GM23338 (cell line): ENCODE data around the gene TEX9. TPM values are rescaled to one million over a fixed set of nuclear protein-coding genes. Genes with fewer than 3 reads are reported as not detected.

Experiments
- ATAC-seq: fragments of 200-7000 bp; cut with Tn5 transposase; 3 replicates; pipeline ENCODE4 v1.9.1; 2020
- DNase-seq: peaks from one replicate; pipeline ENCODE4 v3.0.0-alpha.2; 2015; ENCODE audit warnings: low spot score
- H2AFZ ChIP-seq: fragments of 200-600 bp; sonication (generic); 2 replicates; pipeline ENCODE4 v1.8.0; 2016; ENCODE audit warnings: antibody characterized with exemption, mild to moderate bottlenecking, moderate library complexity
- H3F3A ChIP-seq: fragments of 200-600 bp; sonication (generic); replicated peaks from 2 replicates; pipeline ENCODE4 v1.8.0; 2017; ENCODE audit warnings: antibody characterized with exemption, mixed run types, low read depth
- H3K27ac ChIP-seq: fragments of 200-600 bp; sonication (generic); 2 replicates; pipeline ENCODE4 v1.6.1; 2016; ENCODE audit warnings: low read depth
- H3K27me3 ChIP-seq: fragments of 200-600 bp; sonication (generic); 2 replicates; pipeline ENCODE4 v1.8.0; 2016; ENCODE audit warnings: mild to moderate bottlenecking, mixed run types, moderate library complexity; ENCODE audit not compliant: insufficient read depth
- H3K36me3 ChIP-seq: fragments of 200-600 bp; sonication (generic); 2 replicates; pipeline ENCODE4 v1.8.0; 2016; ENCODE audit warnings: mild to moderate bottlenecking; ENCODE audit not compliant: insufficient read depth
- H3K4me1 ChIP-seq: fragments of 200-600 bp; sonication (generic); 2 replicates; pipeline ENCODE4 v1.8.0; 2016; ENCODE audit warnings: mild to moderate bottlenecking, moderate library complexity; ENCODE audit not compliant: insufficient read depth
- H3K4me2 ChIP-seq: fragments of 200-600 bp; sonication (generic); 2 replicates; pipeline ENCODE4 v1.7.1; 2017; ENCODE audit warnings: mixed run types
- H3K4me3 ChIP-seq: fragments of 200-600 bp; sonication (generic); 2 replicates; pipeline ENCODE4 v1.6.1; 2016; ENCODE audit warnings: mixed run types
- H3K79me2 ChIP-seq: fragments of 200-600 bp; sonication (generic); replicated peaks from 2 replicates; pipeline ENCODE4 v1.8.0; 2017; ENCODE audit warnings: mild to moderate bottlenecking; ENCODE audit not compliant: insufficient read depth
- H3K9me2 ChIP-seq: fragments of 200-600 bp; sonication (generic); 2 replicates; pipeline ENCODE4 v1.8.0; 2017; ENCODE audit not compliant: insufficient read depth
- H4K20me1 ChIP-seq: fragments of 200-600 bp; sonication (generic); replicated peaks from 2 replicates; pipeline ENCODE4 v1.8.0; 2017; ENCODE audit warnings: mild to moderate bottlenecking; ENCODE audit not compliant: insufficient read depth
- H3K27ac Mint-ChIP-seq: 2 replicates; pipeline ENCODE4 v1.8.0; 2020; ENCODE audit warnings: inconsistent platforms, mild to moderate bottlenecking, moderate library complexity, mixed read lengths
- H3K27me3 Mint-ChIP-seq: 3 replicates; pipeline ENCODE4 v1.8.0; 2022; ENCODE audit warnings: low read depth, mild to moderate bottlenecking, moderate library complexity, mixed read lengths, inconsistent platforms; ENCODE audit not compliant: insufficient read depth, poor library complexity
- H3K36me3 Mint-ChIP-seq: 3 replicates; pipeline ENCODE4 v1.8.0; 2021; ENCODE audit warnings: low read depth, mild to moderate bottlenecking, inconsistent platforms, moderate library complexity, mixed read lengths
- H3K4me1 Mint-ChIP-seq: 3 replicates; pipeline ENCODE4 v1.8.0; 2020; ENCODE audit warnings: mild to moderate bottlenecking, inconsistent platforms, mixed read lengths
- H3K4me3 Mint-ChIP-seq: 3 replicates; pipeline ENCODE4 v1.8.0; 2021; ENCODE audit warnings: moderate library complexity, mild to moderate bottlenecking, inconsistent platforms, mixed read lengths
- H3K9me3 Mint-ChIP-seq: 3 replicates; pipeline ENCODE4 v1.8.0; 2020; ENCODE audit warnings: moderate library complexity, mild to moderate bottlenecking, inconsistent platforms, mixed read lengths
- CREB1 ChIP-seq: fragments of 250-450 bp; sonication (Bioruptor Pico); IDR thresholded peaks from 2 replicates; pipeline ENCODE4 v1.5.0; 2020; ENCODE audit warnings: low read depth, mild to moderate bottlenecking, moderate library complexity
- ETS1 ChIP-seq: IDR thresholded peaks from 2 replicates; pipeline ENCODE4 v1.6.1; 2016; ENCODE audit warnings: antibody characterized with exemption
- EZH2 ChIP-seq: fragments of 200-600 bp; sonication (generic); IDR thresholded peaks from one replicate; pipeline ENCODE4 v1.8.0; 2017; ENCODE audit warnings: antibody characterized with exemption, mild to moderate bottlenecking, low read depth; ENCODE audit not compliant: unreplicated experiment
- EZH2phosphoT487 ChIP-seq: fragments of 200-600 bp; sonication (generic); IDR thresholded peaks from one replicate; pipeline ENCODE4 v1.8.1; 2018; ENCODE audit warnings: antibody characterized with exemption; ENCODE audit not compliant: unreplicated experiment
- JUNB ChIP-seq: IDR thresholded peaks from one replicate; pipeline ENCODE4 v1.6.1; 2016; ENCODE audit warnings: antibody characterized with exemption; ENCODE audit not compliant: unreplicated experiment
- NANOG ChIP-seq: IDR thresholded peaks from 2 replicates; pipeline ENCODE4 v1.6.1; 2016; ENCODE audit warnings: antibody characterized with exemption, borderline replicate concordance
- POLR2AphosphoS5 ChIP-seq: IDR thresholded peaks from 2 replicates; pipeline ENCODE4 v1.6.1; 2016; ENCODE audit warnings: antibody characterized with exemption, low read depth
- STAT1 ChIP-seq: IDR thresholded peaks from one replicate; pipeline ENCODE4 v1.6.1; 2016; ENCODE audit warnings: antibody characterized with exemption; ENCODE audit not compliant: unreplicated experiment
- ZNF114 ChIP-seq: fragments of 250-450 bp; sonication (Bioruptor Pico); IDR thresholded peaks from 2 replicates; pipeline ENCODE4 v1.5.0; 2020; ENCODE audit warnings: mild to moderate bottlenecking, moderate library complexity
- ZNF331 ChIP-seq: fragments of 250-450 bp; sonication (Bioruptor Pico); IDR thresholded peaks from 2 replicates; pipeline ENCODE4 v1.5.0; 2020; ENCODE audit warnings: low read depth, mild to moderate bottlenecking, moderate library complexity
- polyA plus RNA-seq: library from polyadenylated mRNA; unstranded; fragments of >200 nt; fragmentation: Nextera tagmentation; extraction: Ambion mirVana; gene quantifications from 2 replicates; pipeline ENCODE4 v1.2.1, GENCODE V29; 2016
- total RNA-seq: library from RNA; depleted of rRNA; stranded (reverse); fragments of >200 nt; shearing (Covaris generic); gene quantifications from 2 replicates; pipeline ENCODE4 v1.2.3, GENCODE V29; 2014
- TF ChIP-seq, protein P1 (sequence below): IDR thresholded peaks from one replicate; pipeline ENCODE4 v1.6.1; 2018; ENCODE audit warnings: antibody characterized with exemption; ENCODE audit not compliant: unreplicated experiment
- TF ChIP-seq, protein P2 (sequence below), 2 experiments: fragments of 200-600 bp in 1 of 2; sonication (generic) in 1 of 2; conservative IDR thresholded peaks; 2 replicates each; pipeline versions ENCODE4 v1.5.1 to v1.6.1; 2016 to 2017; ENCODE audit warnings: antibody characterized with exemption in 2 of 2, low read depth in 2 of 2, mild to moderate bottlenecking in 2 of 2, moderate library complexity in 1 of 2
- TF ChIP-seq, protein P3 (sequence below): fragments of 250-450 bp; sonication (Bioruptor Pico); IDR thresholded peaks from 2 replicates; pipeline ENCODE4 v1.5.0; 2020; ENCODE audit warnings: mild to moderate bottlenecking, moderate library complexity

TEX9 gene
- total and polyA plus RNA-seq, 2 experiments from 2014 or later = 19.6 to 21.8 TPM

GRCh38 chr15:56356616-56357015 is 8.6 kb upstream of the TEX9 start:
- H3K9me2 ChIP-seq = no peaks in the 10 kb centered on the region
- TF ChIP-seq ZNF114 (CRISPR knock-in tag) (no peak), ETS1 (no peak), CREB1 (CRISPR knock-in tag) (no peak), STAT1 (no peak), EZH2phosphoT487 (no peak), JUNB (no peak), ZNF331 (CRISPR knock-in tag) (no peak), NANOG (no peak), POLR2AphosphoS5 (no peak), EZH2 (no peak)
- TF ChIP-seq, protein P1, sequence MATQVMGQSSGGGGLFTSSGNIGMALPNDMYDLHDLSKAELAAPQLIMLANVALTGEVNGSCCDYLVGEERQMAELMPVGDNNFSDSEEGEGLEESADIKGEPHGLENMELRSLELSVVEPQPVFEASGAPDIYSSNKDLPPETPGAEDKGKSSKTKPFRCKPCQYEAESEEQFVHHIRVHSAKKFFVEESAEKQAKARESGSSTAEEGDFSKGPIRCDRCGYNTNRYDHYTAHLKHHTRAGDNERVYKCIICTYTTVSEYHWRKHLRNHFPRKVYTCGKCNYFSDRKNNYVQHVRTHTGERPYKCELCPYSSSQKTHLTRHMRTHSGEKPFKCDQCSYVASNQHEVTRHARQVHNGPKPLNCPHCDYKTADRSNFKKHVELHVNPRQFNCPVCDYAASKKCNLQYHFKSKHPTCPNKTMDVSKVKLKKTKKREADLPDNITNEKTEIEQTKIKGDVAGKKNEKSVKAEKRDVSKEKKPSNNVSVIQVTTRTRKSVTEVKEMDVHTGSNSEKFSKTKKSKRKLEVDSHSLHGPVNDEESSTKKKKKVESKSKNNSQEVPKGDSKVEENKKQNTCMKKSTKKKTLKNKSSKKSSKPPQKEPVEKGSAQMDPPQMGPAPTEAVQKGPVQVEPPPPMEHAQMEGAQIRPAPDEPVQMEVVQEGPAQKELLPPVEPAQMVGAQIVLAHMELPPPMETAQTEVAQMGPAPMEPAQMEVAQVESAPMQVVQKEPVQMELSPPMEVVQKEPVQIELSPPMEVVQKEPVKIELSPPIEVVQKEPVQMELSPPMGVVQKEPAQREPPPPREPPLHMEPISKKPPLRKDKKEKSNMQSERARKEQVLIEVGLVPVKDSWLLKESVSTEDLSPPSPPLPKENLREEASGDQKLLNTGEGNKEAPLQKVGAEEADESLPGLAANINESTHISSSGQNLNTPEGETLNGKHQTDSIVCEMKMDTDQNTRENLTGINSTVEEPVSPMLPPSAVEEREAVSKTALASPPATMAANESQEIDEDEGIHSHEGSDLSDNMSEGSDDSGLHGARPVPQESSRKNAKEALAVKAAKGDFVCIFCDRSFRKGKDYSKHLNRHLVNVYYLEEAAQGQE = no peak
- TF ChIP-seq, protein P2, sequence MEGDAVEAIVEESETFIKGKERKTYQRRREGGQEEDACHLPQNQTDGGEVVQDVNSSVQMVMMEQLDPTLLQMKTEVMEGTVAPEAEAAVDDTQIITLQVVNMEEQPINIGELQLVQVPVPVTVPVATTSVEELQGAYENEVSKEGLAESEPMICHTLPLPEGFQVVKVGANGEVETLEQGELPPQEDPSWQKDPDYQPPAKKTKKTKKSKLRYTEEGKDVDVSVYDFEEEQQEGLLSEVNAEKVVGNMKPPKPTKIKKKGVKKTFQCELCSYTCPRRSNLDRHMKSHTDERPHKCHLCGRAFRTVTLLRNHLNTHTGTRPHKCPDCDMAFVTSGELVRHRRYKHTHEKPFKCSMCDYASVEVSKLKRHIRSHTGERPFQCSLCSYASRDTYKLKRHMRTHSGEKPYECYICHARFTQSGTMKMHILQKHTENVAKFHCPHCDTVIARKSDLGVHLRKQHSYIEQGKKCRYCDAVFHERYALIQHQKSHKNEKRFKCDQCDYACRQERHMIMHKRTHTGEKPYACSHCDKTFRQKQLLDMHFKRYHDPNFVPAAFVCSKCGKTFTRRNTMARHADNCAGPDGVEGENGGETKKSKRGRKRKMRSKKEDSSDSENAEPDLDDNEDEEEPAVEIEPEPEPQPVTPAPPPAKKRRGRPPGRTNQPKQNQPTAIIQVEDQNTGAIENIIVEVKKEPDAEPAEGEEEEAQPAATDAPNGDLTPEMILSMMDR (conservative IDR thresholded peaks at IDR 0.05; ENCODE audit: low read depth in 2 of 2) = no peak
- TF ChIP-seq, protein P3, sequence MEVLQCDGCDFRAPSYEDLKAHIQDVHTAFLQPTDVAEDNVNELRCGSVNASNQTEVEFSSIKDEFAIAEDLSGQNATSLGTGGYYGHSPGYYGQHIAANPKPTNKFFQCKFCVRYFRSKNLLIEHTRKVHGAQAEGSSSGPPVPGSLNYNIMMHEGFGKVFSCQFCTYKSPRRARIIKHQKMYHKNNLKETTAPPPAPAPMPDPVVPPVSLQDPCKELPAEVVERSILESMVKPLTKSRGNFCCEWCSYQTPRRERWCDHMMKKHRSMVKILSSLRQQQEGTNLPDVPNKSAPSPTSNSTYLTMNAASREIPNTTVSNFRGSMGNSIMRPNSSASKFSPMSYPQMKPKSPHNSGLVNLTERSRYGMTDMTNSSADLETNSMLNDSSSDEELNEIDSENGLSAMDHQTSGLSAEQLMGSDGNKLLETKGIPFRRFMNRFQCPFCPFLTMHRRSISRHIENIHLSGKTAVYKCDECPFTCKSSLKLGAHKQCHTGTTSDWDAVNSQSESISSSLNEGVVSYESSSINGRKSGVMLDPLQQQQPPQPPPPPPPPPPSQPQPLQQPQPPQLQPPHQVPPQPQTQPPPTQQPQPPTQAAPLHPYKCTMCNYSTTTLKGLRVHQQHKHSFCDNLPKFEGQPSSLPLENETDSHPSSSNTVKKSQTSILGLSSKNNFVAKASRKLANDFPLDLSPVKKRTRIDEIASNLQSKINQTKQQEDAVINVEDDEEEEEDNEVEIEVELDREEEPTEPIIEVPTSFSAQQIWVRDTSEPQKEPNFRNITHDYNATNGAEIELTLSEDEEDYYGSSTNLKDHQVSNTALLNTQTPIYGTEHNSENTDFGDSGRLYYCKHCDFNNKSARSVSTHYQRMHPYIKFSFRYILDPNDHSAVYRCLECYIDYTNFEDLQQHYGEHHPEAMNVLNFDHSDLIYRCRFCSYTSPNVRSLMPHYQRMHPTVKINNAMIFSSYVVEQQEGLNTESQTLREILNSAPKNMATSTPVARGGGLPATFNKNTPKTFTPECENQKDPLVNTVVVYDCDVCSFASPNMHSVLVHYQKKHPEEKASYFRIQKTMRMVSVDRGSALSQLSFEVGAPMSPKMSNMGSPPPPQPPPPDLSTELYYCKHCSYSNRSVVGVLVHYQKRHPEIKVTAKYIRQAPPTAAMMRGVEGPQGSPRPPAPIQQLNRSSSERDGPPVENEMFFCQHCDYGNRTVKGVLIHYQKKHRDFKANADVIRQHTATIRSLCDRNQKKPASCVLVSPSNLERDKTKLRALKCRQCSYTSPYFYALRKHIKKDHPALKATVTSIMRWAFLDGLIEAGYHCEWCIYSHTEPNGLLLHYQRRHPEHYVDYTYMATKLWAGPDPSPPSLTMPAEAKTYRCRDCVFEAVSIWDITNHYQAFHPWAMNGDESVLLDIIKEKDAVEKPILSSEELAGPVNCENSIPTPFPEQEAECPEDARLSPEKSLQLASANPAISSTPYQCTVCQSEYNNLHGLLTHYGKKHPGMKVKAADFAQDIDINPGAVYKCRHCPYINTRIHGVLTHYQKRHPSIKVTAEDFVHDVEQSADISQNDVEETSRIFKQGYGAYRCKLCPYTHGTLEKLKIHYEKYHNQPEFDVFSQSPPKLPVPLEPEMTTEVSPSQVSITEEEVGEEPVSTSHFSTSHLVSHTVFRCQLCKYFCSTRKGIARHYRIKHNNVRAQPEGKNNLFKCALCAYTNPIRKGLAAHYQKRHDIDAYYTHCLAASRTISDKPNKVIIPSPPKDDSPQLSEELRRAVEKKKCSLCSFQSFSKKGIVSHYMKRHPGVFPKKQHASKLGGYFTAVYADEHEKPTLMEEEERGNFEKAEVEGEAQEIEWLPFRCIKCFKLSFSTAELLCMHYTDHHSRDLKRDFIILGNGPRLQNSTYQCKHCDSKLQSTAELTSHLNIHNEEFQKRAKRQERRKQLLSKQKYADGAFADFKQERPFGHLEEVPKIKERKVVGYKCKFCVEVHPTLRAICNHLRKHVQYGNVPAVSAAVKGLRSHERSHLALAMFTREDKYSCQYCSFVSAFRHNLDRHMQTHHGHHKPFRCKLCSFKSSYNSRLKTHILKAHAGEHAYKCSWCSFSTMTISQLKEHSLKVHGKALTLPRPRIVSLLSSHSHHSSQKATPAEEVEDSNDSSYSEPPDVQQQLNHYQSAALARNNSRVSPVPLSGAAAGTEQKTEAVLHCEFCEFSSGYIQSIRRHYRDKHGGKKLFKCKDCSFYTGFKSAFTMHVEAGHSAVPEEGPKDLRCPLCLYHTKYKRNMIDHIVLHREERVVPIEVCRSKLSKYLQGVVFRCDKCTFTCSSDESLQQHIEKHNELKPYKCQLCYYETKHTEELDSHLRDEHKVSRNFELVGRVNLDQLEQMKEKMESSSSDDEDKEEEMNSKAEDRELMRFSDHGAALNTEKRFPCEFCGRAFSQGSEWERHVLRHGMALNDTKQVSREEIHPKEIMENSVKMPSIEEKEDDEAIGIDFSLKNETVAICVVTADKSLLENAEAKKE (CRISPR knock-in tag) = no peak
- H3K79me2 ChIP-seq = no peaks in the 10 kb centered on the region
- H4K20me1 ChIP-seq = no peaks in the 10 kb centered on the region
- no peaks in the 10 kb centered on the region for H3K27me3 ChIP-seq
- H3K36me3 Mint-ChIP-seq = no peaks in the 10 kb centered on the region
- ATAC-seq = no peak
- no peak overlapping the region for H3K4me3 Mint-ChIP-seq
- H3K9me3 Mint-ChIP-seq = peaks cover 3% of the 10 kb centered on the region; the same call in 2 of the 3 replicates
- H2AFZ ChIP-seq = no peak overlapping the region
- H3K4me3 ChIP-seq = no peak overlapping the region
- no peaks in the 10 kb centered on the region for H3K27me3 Mint-ChIP-seq
- peaks cover 5% of the 10 kb centered on the region for H3K4me1 Mint-ChIP-seq
- no peak overlapping the region for H3K4me2 ChIP-seq
- H3K27ac ChIP-seq = no peak overlapping the region
- H3K36me3 ChIP-seq = no peaks in the 10 kb centered on the region
- H3K4me1 ChIP-seq = peaks cover 7% of the 10 kb centered on the region; the same call in 1 of the 2 replicates
- no peak overlapping the region for H3K27ac Mint-ChIP-seq
- no peaks in the 10 kb centered on the region for H3F3A ChIP-seq
- DNase-seq = no peak
